ENCODE data around the gene MSLN. TPM values are rescaled to one million over a fixed set of nuclear protein-coding genes. Genes with fewer than 3 reads are reported as not detected.

MSLN gene
- total RNA-seq, 4 donors from 2014 or later = 4.6 to 30.8 (median 15.7) TPM

GRCh38 chr16:733382-734207, 26.9 kb upstream of the MSLN start:
- no peaks in the 10 kb centered on the region for H3K9me3 ChIP-seq
- intact Hi-C loops (cut with DNase I; ENCODE audit: low total_unique reads) = no loop called here
- H3K27me3 ChIP-seq = peaks cover 0 to 4% of the 10 kb centered on the region in 2 donors
- DNase-seq = peak in 1 of 2 donors; percentile 17
- no peak overlapping the region for H3K4me3 ChIP-seq
- TF ChIP-seq, protein P1, sequence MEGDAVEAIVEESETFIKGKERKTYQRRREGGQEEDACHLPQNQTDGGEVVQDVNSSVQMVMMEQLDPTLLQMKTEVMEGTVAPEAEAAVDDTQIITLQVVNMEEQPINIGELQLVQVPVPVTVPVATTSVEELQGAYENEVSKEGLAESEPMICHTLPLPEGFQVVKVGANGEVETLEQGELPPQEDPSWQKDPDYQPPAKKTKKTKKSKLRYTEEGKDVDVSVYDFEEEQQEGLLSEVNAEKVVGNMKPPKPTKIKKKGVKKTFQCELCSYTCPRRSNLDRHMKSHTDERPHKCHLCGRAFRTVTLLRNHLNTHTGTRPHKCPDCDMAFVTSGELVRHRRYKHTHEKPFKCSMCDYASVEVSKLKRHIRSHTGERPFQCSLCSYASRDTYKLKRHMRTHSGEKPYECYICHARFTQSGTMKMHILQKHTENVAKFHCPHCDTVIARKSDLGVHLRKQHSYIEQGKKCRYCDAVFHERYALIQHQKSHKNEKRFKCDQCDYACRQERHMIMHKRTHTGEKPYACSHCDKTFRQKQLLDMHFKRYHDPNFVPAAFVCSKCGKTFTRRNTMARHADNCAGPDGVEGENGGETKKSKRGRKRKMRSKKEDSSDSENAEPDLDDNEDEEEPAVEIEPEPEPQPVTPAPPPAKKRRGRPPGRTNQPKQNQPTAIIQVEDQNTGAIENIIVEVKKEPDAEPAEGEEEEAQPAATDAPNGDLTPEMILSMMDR (IDR thresholded peaks at IDR 0.05) = no peak
- TF ChIP-seq POLR2A (IDR thresholded peaks at IDR 0.05) = no peak
- H3K36me3 ChIP-seq = no peaks in the 10 kb centered on the region
- no peaks in the 10 kb centered on the region for H3K4me1 ChIP-seq
- H3K27ac ChIP-seq = no peak overlapping the region

GRCh38 chr16:734208-734980, 26.1 kb upstream of the MSLN start:
- Histone ChIP-seq H3K27ac (no peak overlapping the region), H3K9me3 (no peaks in the 10 kb centered on the region), H3K36me3 (no peaks in the 10 kb centered on the region), H3K27me3 (no peaks in the 10 kb centered on the region), H3K4me3 (no peak overlapping the region), H3K4me1 (no peaks in the 10 kb centered on the region)
- TF ChIP-seq, protein P1 (IDR thresholded peaks at IDR 0.05) = no peak
- TF ChIP-seq POLR2A (IDR thresholded peaks at IDR 0.05) = no peak
- no peak for DNase-seq
- intact Hi-C loops (cut with DNase I; ENCODE audit: low total_unique reads) = no loop called here

DNA sequence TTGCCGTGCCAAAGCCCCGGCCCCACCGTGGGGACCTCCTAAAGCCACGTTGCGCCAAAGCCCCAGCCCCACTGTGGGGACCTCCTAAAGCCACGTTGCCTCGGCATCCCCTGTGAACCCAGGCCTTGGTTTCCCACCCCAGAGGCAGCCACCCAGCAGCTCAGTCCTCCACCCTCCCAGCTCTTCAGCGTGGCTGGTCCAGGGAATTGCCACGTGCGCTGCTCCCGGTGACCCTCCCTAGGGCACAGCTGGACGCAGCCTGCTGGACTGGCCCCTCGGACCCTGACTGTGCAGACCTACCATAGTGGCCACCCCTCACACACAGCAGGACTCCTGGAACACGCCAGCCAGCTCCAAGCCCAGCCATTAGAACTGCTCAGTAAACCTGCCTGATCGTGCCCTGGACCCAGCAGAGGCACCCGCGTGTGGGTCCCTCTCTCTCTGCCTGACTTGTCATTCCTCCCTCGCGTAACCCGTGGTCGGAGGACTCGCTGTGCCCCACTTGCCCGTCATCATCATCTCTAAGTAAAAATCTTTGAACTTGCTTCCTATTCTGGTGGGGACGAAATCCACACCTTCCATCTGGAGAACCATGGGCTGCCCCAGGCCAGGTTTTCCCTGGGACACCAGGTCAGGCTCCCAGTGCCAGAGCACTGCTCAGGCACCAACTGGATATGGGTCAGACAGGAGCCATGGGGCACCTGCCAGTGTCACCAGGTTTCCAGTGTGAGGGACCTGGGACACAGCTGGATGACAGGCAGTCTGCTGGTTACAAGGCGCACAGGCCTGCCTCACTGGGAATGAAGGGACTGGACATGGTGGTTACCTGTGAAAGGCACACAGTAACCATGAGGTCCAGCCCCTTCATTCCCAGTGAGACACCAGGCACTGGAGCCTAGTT, 25.3 kb upstream of the MSLN start:
- no peak for DNase-seq
- TF ChIP-seq POLR2A (IDR thresholded peaks at IDR 0.05) = no peak
- TF ChIP-seq, protein P1 (IDR thresholded peaks at IDR 0.05) = no peak
- no peak overlapping the region for H3K4me3 ChIP-seq
- H3K27ac ChIP-seq = no peak overlapping the region
- H3K27me3 ChIP-seq = no peaks in the 10 kb centered on the region
- no peaks in the 10 kb centered on the region for H3K36me3 ChIP-seq
- no peaks in the 10 kb centered on the region for H3K9me3 ChIP-seq
- intact Hi-C loops (cut with DNase I; ENCODE audit: low total_unique reads) = no loop called here
- peaks cover 0 to 8% of the 10 kb centered on the region in 2 donors for H3K4me1 ChIP-seq

GRCh38 chr16:735982-736453, 24.5 kb upstream of the MSLN start:
- Histone ChIP-seq H3K4me3 (no peak overlapping the region), H3K27me3 (no peaks in the 10 kb centered on the region), H3K4me1 (peaks cover 0 to 10% of the 10 kb centered on the region in 2 donors), H3K9me3 (no peaks in the 10 kb centered on the region), H3K27ac (no peak overlapping the region), H3K36me3 (no peaks in the 10 kb centered on the region)
- TF ChIP-seq, protein P1 (IDR thresholded peaks at IDR 0.05) = no peak
- no peak for TF ChIP-seq POLR2A (IDR thresholded peaks at IDR 0.05)
- DNase-seq = no peak
- intact Hi-C loops (cut with DNase I; ENCODE audit: low total_unique reads) = no loop called here

Data from uterus (tissue), 4 donors.